HEK293 (cell line): ENCODE results near the gene PRKD1.

Source experiments
- CTCF ChIA-PET: fragments of 350-600 bp; formaldehyde crosslinking; extraction: SDS; loops from one replicate; lab custom pipeline; 2021; ENCODE audit warnings: antibody characterized with exemption; lab: Yijun Ruan, JAX
- POLR2A ChIA-PET: fragments of 300-600 bp; formaldehyde crosslinking; extraction: SDS; loops from one replicate; lab custom pipeline; 2020; ENCODE audit warnings: antibody characterized with exemption, inconsistent platforms; lab: Yijun Ruan, JAX
- H3K27ac ChIP-seq: fragments of 200-500 bp; sonication (Bioruptor generic); 2 replicates; pipeline ENCODE4 v1.5.1; 2014; ENCODE audit warnings: low read depth, low read length, control low read depth, inconsistent platforms; ENCODE audit errors: extremely low read depth
- H3K36me3 ChIP-seq, 2 experiments: fragments of 200-500 bp in 1 of 2; sonication (Bioruptor generic) in 1 of 2; 1 replicate in 1 of 2; 2 replicates in 1 of 2; pipeline ENCODE4 v1.5.1; 2014 to 2017; ENCODE audit warnings: inconsistent platforms in 2 of 2, low read length in 2 of 2; ENCODE audit not compliant: control insufficient read depth in 2 of 2, insufficient read depth in 1 of 2
- H3K4me1 ChIP-seq: fragments of 200-500 bp; sonication (Bioruptor generic); 2 replicates; pipeline ENCODE4 v1.5.1; 2014; ENCODE audit warnings: mild to moderate bottlenecking, low read length, inconsistent platforms; ENCODE audit not compliant: control insufficient read depth, insufficient read depth
- H3K4me3 ChIP-seq: 2 replicates; pipeline ENCODE4 v1.5.1; 2011; ENCODE audit warnings: low read depth, mild to moderate bottlenecking, control low read depth, low read length, moderate library complexity
- H3K9me3 ChIP-seq: fragments of 200-500 bp; sonication (Bioruptor generic); 2 replicates; pipeline ENCODE4 v1.5.1; 2014; ENCODE audit warnings: low read depth, low read length, inconsistent platforms; ENCODE audit not compliant: control insufficient read depth, insufficient read depth
- GLIS1 ChIP-seq: fragments of 450-650 bp; formaldehyde crosslinking; IDR thresholded peaks from 2 replicates; pipeline ENCODE4 v1.5.1; 2016; ENCODE audit warnings: missing biosample characterization, missing genetic modification characterization
- IKZF3 ChIP-seq: fragments of 450-650 bp; IDR thresholded peaks from 2 replicates; pipeline ENCODE4 v1.5.0; 2018; ENCODE audit warnings: missing biosample characterization, mild to moderate bottlenecking, missing genetic modification characterization, moderate library complexity
- INSM2 ChIP-seq: fragments of 450-650 bp; formaldehyde crosslinking; IDR thresholded peaks from 2 replicates; pipeline ENCODE4 v1.5.1; 2016; ENCODE audit warnings: missing biosample characterization, missing genetic modification characterization
- PRDM10 ChIP-seq: fragments of 450-650 bp; formaldehyde crosslinking; IDR thresholded peaks from 2 replicates; pipeline ENCODE4 v1.5.1; 2016; ENCODE audit warnings: missing biosample characterization, missing genetic modification characterization
- SCRT1 ChIP-seq: fragments of 450-650 bp; formaldehyde crosslinking; IDR thresholded peaks from 2 replicates; pipeline ENCODE4 v1.5.1; 2016; ENCODE audit warnings: missing biosample characterization, missing genetic modification characterization, borderline replicate concordance
- ZBTB6 ChIP-seq: fragments of 450-650 bp; formaldehyde crosslinking; IDR thresholded peaks from 2 replicates; pipeline ENCODE4 v1.5.1; 2017; ENCODE audit warnings: missing biosample characterization, missing genetic modification characterization
- ZFP37 ChIP-seq: fragments of 450-650 bp; formaldehyde crosslinking; IDR thresholded peaks from 2 replicates; pipeline ENCODE4 v1.5.1; 2016; ENCODE audit warnings: missing biosample characterization, missing genetic modification characterization
- ZNF138 ChIP-seq: fragments of 450-650 bp; formaldehyde crosslinking; IDR thresholded peaks from 2 replicates; pipeline ENCODE4 v1.5.1; 2016; ENCODE audit warnings: missing biosample characterization, missing genetic modification characterization, borderline replicate concordance
- ZNF155 ChIP-seq: fragments of 450-650 bp; formaldehyde crosslinking; IDR thresholded peaks from 2 replicates; pipeline ENCODE4 v1.5.1; 2016; ENCODE audit warnings: missing biosample characterization, missing genetic modification characterization
- ZNF174 ChIP-seq: fragments of 450-650 bp; formaldehyde crosslinking; IDR thresholded peaks from 2 replicates; pipeline ENCODE4 v1.5.0; 2017; ENCODE audit warnings: missing biosample characterization, mild to moderate bottlenecking, missing genetic modification characterization
- ZNF248 ChIP-seq: fragments of 450-650 bp; formaldehyde crosslinking; IDR thresholded peaks from 2 replicates; pipeline ENCODE4 v1.5.1; 2017; ENCODE audit warnings: missing biosample characterization, missing genetic modification characterization
- ZNF280C ChIP-seq: fragments of 450-650 bp; formaldehyde crosslinking; IDR thresholded peaks from 2 replicates; pipeline ENCODE4 v1.5.1; 2016; ENCODE audit warnings: missing biosample characterization, missing genetic modification characterization
- ZNF292 ChIP-seq: fragments of 450-650 bp; formaldehyde crosslinking; IDR thresholded peaks from 2 replicates; pipeline ENCODE4 v1.5.1; 2016; ENCODE audit warnings: low read depth, missing biosample characterization, missing genetic modification characterization, borderline replicate concordance
- ZNF366 ChIP-seq: fragments of 450-650 bp; formaldehyde crosslinking; conservative IDR thresholded peaks from 2 replicates; pipeline ENCODE4 v1.5.1; 2016; ENCODE audit warnings: missing biosample characterization, missing genetic modification characterization
- ZNF404 ChIP-seq: fragments of 450-650 bp; formaldehyde crosslinking; IDR thresholded peaks from 2 replicates; pipeline ENCODE4 v1.5.1; 2017; ENCODE audit warnings: missing biosample characterization, missing genetic modification characterization
- ZNF473 ChIP-seq: fragments of 450-650 bp; formaldehyde crosslinking; IDR thresholded peaks from 2 replicates; pipeline ENCODE4 v1.5.1; 2017; ENCODE audit warnings: missing biosample characterization, missing genetic modification characterization
- ZNF48 ChIP-seq: fragments of 450-650 bp; formaldehyde crosslinking; IDR thresholded peaks from 2 replicates; pipeline ENCODE4 v1.5.1; 2016; ENCODE audit warnings: missing biosample characterization, missing genetic modification characterization
- ZNF514 ChIP-seq: fragments of 450-650 bp; formaldehyde crosslinking; IDR thresholded peaks from 2 replicates; pipeline ENCODE4 v1.5.1; 2016; ENCODE audit warnings: missing biosample characterization, missing genetic modification characterization
- ZNF530 ChIP-seq: fragments of 450-650 bp; formaldehyde crosslinking; IDR thresholded peaks from 2 replicates; pipeline ENCODE4 v1.5.1; 2016; ENCODE audit warnings: low read depth, missing biosample characterization, missing genetic modification characterization
- ZNF645 ChIP-seq: fragments of 450-650 bp; formaldehyde crosslinking; IDR thresholded peaks from 2 replicates; pipeline ENCODE4; 2016; ENCODE audit warnings: missing biosample characterization, missing genetic modification characterization
- ZNF654 ChIP-seq: fragments of 450-650 bp; formaldehyde crosslinking; IDR thresholded peaks from 2 replicates; pipeline ENCODE4 v1.5.1; 2016; ENCODE audit warnings: low read depth, missing biosample characterization, missing genetic modification characterization
- ZNF692 ChIP-seq: fragments of 450-650 bp; formaldehyde crosslinking; IDR thresholded peaks from 2 replicates; pipeline ENCODE4 v1.5.1; 2016; ENCODE audit warnings: missing biosample characterization, missing genetic modification characterization

Gene PRKD1

GRCh38 chr14:29548948-29549370 lies 378.7 kb downstream of the PRKD1 start:
- H3K9me3 ChIP-seq: no peaks in the 10 kb centered on the region
- H3K4me3 ChIP-seq: no peak overlapping the region
- no peak overlapping the region for H3K27ac ChIP-seq
- H3K4me1 ChIP-seq: no peaks in the 10 kb centered on the region
- ChIA-PET CTCF (interaction anchor here (0.6 to 4.2 kb wide), 17 partner anchors 9 to 894 kb away, joined by 3 to 24 read pairs (median 4); no protein-coding TSS in a partner anchor), POLR2A (no interaction called here)
- TF ChIP-seq ZBTB6 (tag by site-specific recombination) (0 out of 2 replicates have a peak, but pooled peaks have one; percentile 10), PRDM10 (tag by site-specific recombination) (peak; percentile 58), ZNF654 (tag by site-specific recombination) (peak; percentile 63), ZFP37 (no peak)
- no peaks in the 10 kb centered on the region for H3K36me3 ChIP-seq

- CTCF ChIA-PET: interaction anchor here (0.6 to 0.8 kb wide), 3 partner anchors 78 to 661 kb away, joined by 3 to 5 read pairs (median 4); no protein-coding TSS in a partner anchor
- H3K4me1 ChIP-seq: no peaks in the 10 kb centered on the region
- no peaks in the 10 kb centered on the region for H3K36me3 ChIP-seq
- H3K4me3 ChIP-seq: no peak overlapping the region
- H3K9me3 ChIP-seq: no peaks in the 10 kb centered on the region
- POLR2A ChIA-PET: no interaction called here
- no peak for TF ChIP-seq ZNF404 (tag by site-specific recombination)
- no peak for TF ChIP-seq ZNF366 (tag by site-specific recombination)
- no peak for TF ChIP-seq ZNF48 (tag by site-specific recombination)
- no peak for TF ChIP-seq ZNF692 (tag by site-specific recombination)
- no peak for TF ChIP-seq ZNF514
- TF ChIP-seq ZNF473 (tag by site-specific recombination): no peak
- no peak for TF ChIP-seq INSM2 (tag by site-specific recombination)
- TF ChIP-seq ZNF645 (tag by site-specific recombination): no peak
- TF ChIP-seq ZNF174 (tag by site-specific recombination): no peak
- no peak for TF ChIP-seq ZNF155 (tag by site-specific recombination)
- no peak for TF ChIP-seq GLIS1 (tag by site-specific recombination)
- TF ChIP-seq ZNF248: no peak
- no peak for TF ChIP-seq ZNF138 (tag by site-specific recombination)
- TF ChIP-seq ZNF280C (tag by site-specific recombination): no peak
- no peak for TF ChIP-seq IKZF3 (tag by site-specific recombination)
- no peak for TF ChIP-seq ZNF530
- no peak for TF ChIP-seq ZNF292 (tag by site-specific recombination)
- no peak for TF ChIP-seq SCRT1 (tag by site-specific recombination)
- no peak overlapping the region for H3K27ac ChIP-seq
Measured at GRCh38 chr14:29545714-29546113, 381.9 kb downstream of the PRKD1 start.
